ENCODE results near the gene XXYLT1. TPM values are rescaled to one million over a fixed set of nuclear protein-coding genes. Genes with fewer than 3 reads are reported as not detected.
A peak's percentile ranks its signal among the peaks of the same experiment; 100 is the strongest.

Gene XXYLT1
- total RNA-seq, 6 experiments from 2014 or later = 1.7 to 6.5 (median 2.1) TPM

DNA sequence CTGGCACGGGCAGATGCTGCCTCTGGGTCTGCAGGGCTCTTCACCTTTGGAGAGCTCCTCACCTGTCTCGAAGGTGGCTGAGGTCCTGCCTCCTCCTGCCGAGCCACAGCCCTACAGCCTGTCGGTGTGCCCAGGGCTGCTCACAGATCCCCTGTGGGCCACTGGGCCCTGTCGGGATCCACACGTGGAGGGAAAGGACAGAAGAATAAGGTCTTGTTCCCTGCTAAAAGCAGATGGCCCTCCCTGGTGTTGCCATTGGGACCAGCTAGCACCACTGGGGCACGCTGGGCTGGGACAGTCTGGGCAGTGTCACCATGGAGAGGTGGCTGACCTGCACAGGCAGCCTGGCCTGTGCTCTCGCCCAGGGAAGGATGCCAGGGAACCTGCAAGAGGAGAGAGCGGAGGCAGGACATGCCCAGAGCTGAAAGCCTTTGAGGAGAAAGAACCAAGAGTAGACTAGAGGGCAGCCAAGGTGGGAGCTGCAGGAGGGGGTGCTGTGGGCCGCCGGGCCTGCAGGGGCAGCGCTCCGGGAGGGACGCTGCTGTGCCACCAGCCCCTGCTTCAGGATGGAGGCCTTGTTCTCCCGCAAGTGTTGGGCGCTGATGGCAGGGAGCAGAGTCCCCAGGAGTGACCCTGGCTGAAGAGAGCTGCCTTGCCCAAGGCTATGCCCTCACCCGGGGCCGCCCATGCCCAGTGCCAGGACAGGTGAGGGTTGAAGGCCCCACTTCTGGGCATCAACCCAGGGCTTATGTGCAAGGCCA, 210.2 kb downstream of the XXYLT1 start:
- Histone ChIP-seq H3K27me3 (no peaks in the 10 kb centered on the region), H3K4me1 (peaks cover 0 to 14% (median 6%) of the 10 kb centered on the region in 4 donors), H3K4me3 (no peak overlapping the region), H3K9me3 (no peaks in the 10 kb centered on the region), H3K27ac (no peak overlapping the region), H3K36me3 (no peaks in the 10 kb centered on the region)
- intact Hi-C loops (cut with DNase I) = no loop called here
- ATAC-seq (peak; percentile 90 to 96 (median 90)), DNase-seq (peak; percentile 78 to 89 (median 88))
- TF ChIP-seq, protein P1, sequence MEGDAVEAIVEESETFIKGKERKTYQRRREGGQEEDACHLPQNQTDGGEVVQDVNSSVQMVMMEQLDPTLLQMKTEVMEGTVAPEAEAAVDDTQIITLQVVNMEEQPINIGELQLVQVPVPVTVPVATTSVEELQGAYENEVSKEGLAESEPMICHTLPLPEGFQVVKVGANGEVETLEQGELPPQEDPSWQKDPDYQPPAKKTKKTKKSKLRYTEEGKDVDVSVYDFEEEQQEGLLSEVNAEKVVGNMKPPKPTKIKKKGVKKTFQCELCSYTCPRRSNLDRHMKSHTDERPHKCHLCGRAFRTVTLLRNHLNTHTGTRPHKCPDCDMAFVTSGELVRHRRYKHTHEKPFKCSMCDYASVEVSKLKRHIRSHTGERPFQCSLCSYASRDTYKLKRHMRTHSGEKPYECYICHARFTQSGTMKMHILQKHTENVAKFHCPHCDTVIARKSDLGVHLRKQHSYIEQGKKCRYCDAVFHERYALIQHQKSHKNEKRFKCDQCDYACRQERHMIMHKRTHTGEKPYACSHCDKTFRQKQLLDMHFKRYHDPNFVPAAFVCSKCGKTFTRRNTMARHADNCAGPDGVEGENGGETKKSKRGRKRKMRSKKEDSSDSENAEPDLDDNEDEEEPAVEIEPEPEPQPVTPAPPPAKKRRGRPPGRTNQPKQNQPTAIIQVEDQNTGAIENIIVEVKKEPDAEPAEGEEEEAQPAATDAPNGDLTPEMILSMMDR (IDR thresholded peaks at IDR 0.05) = no peak
- no peak for TF ChIP-seq POLR2A (IDR thresholded peaks at IDR 0.05)
- WGBS (ENCODE audit: insufficient coverage, low coverage, low lambda C conversion rate, missing lambda C conversion rate) = 40% methylated on average over 1 of the region's 18 CpGs

DNA sequence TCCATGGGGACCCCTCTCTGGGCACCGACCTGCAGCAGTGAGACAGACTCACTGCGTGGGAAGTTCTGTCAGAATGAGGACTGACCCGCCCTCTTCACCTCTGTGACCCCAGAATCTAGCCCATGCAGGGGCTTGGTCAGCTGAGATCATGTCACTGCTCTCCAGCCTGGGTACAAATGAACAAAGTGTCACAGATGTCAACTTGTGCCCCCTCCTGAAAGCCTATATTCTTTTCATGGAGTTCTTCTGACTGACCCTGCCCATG, 210.8 kb downstream of the XXYLT1 start:
- Histone ChIP-seq H3K27me3 (no peaks in the 10 kb centered on the region), H3K36me3 (no peaks in the 10 kb centered on the region), H3K4me1 (peaks cover 0 to 14% (median 6%) of the 10 kb centered on the region in 4 donors), H3K27ac (no peak overlapping the region), H3K4me3 (no peak overlapping the region), H3K9me3 (no peaks in the 10 kb centered on the region)
- peak in 1 of 3 donors; percentile 24 for DNase-seq
- no peak for ATAC-seq
- intact Hi-C loops (cut with DNase I) = no loop called here
- TF ChIP-seq POLR2A (IDR thresholded peaks at IDR 0.05) = no peak
- TF ChIP-seq, protein P1 (IDR thresholded peaks at IDR 0.05) = no peak
- 80% methylated on average over 3 of the region's 3 CpGs for WGBS (ENCODE audit: insufficient coverage, low coverage, low lambda C conversion rate, missing lambda C conversion rate)

DNA sequence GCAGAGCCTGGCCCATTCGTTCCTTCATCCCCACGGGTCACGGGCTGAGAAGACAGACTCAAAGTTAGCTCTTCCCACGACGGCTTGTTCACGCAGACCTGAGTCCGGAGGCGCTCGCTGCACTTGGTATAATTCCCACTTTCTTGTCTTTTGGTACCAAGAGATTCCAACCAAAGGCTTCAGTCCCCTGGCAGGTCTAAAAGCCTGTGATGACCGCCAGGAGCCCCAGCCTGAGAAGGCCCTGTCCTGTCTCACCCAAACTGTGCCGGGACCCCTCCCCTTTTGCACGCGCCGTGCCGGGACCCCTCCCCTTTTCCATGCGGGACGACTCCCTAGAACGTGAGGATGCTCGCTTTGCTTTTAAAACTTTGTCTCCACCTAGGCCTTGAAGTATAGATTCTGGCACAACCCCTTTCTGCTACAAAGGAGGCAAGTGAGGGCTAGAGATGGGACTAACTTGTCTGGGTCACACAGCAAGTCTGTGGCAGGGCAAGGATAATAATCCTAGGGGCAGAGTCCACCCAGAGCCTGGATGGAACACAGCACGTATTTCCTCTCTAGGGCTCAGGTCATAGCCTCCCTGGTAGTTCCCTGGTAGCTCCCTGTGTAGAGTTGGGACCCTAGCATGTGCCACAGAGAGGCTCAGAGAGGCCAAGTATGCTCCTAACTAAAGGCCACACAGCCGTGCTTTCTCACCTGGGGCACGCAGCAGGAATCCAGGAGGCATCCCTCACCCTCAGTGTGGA, 211.3 kb downstream of the XXYLT1 start:
- no peaks in the 10 kb centered on the region for H3K36me3 ChIP-seq
- peaks cover 0 to 14% (median 6%) of the 10 kb centered on the region in 4 donors for H3K4me1 ChIP-seq
- intact Hi-C loops (cut with DNase I) = no loop called here
- H3K27me3 ChIP-seq = no peaks in the 10 kb centered on the region
- ATAC-seq (peak in 3 of 4 donors; percentile 18 to 64 (median 37)), DNase-seq (peak in 2 of 3 donors; percentile 13 to 39)
- no peak overlapping the region for H3K4me3 ChIP-seq
- TF ChIP-seq, protein P1 (IDR thresholded peaks at IDR 0.05) = no peak
- no peak for TF ChIP-seq POLR2A (IDR thresholded peaks at IDR 0.05)
- H3K27ac ChIP-seq = no peak overlapping the region
- no peaks in the 10 kb centered on the region for H3K9me3 ChIP-seq
- WGBS (ENCODE audit: insufficient coverage, low coverage, low lambda C conversion rate, missing lambda C conversion rate) = 70% methylated on average over 13 of the region's 22 CpGs

DNA sequence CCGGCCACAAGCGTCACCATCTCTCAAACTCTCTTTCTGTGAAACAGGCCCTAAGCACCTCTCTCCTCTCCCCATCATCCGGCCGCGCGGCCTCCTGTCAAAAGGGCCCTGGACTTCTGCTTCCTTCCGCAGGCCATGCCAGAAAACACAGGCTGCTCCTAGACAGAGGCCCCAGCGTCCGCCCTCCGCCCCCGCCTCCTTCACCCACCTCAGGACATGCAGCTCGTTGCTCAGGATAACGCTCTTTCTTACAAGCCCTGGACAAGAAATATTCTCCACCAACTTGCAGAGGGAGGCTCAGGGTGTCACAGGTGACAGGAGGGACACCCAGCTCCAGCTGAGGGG, 212.0 kb downstream of the XXYLT1 start:
- TF ChIP-seq POLR2A (IDR thresholded peaks at IDR 0.05) = no peak
- intact Hi-C loops (cut with DNase I) = no loop called here
- Histone ChIP-seq H3K36me3 (no peaks in the 10 kb centered on the region), H3K9me3 (no peaks in the 10 kb centered on the region), H3K27me3 (no peaks in the 10 kb centered on the region), H3K4me1 (peaks cover 0 to 14% (median 6%) of the 10 kb centered on the region in 4 donors), H3K4me3 (no peak overlapping the region), H3K27ac (no peak overlapping the region)
- peak; percentile 17 to 55 (median 36) for ATAC-seq
- DNase-seq = peak in 2 of 3 donors; percentile 48 to 58
- no CpG with 5 or more reads among the region's 13 CpGs for WGBS (ENCODE audit: insufficient coverage, low coverage, low lambda C conversion rate, missing lambda C conversion rate)

Data from right lobe of liver (tissue), 6 donors.